ENCODE results near the gene HACD4. TPM values are rescaled to one million over a fixed set of nuclear protein-coding genes. Genes with fewer than 3 reads are reported as not detected.

The HACD4 gene
- total RNA-seq, 2 experiments from 2014 or later, result 4.0 to 4.1 TPM

- ChIA-PET POLR2A (no interaction called here), CTCF (no interaction called here)
- intact Hi-C loops (cut with micrococcal nuclease), result no loop called here
- no peak for DNase-seq
- Mint-ChIP-seq H3K4me1 (ENCODE audit: low read depth) (peaks cover 17% of the 10 kb centered on the region), H3K36me3 (ENCODE audit: low read depth) (no peaks in the 10 kb centered on the region), H3K9me3 (no peaks in the 10 kb centered on the region), H3K4me3 (no peak overlapping the region), H3K27me3 (no peaks in the 10 kb centered on the region), H3K27ac (no peak overlapping the region)
- ATAC-seq, result no peak
- TF ChIP-seq, protein P1, sequence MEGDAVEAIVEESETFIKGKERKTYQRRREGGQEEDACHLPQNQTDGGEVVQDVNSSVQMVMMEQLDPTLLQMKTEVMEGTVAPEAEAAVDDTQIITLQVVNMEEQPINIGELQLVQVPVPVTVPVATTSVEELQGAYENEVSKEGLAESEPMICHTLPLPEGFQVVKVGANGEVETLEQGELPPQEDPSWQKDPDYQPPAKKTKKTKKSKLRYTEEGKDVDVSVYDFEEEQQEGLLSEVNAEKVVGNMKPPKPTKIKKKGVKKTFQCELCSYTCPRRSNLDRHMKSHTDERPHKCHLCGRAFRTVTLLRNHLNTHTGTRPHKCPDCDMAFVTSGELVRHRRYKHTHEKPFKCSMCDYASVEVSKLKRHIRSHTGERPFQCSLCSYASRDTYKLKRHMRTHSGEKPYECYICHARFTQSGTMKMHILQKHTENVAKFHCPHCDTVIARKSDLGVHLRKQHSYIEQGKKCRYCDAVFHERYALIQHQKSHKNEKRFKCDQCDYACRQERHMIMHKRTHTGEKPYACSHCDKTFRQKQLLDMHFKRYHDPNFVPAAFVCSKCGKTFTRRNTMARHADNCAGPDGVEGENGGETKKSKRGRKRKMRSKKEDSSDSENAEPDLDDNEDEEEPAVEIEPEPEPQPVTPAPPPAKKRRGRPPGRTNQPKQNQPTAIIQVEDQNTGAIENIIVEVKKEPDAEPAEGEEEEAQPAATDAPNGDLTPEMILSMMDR (IDR thresholded peaks at IDR 0.05), result no peak
Measured at GRCh38 chr9:21037278-21037677, 5.8 kb upstream of the HACD4 start.

DNA sequence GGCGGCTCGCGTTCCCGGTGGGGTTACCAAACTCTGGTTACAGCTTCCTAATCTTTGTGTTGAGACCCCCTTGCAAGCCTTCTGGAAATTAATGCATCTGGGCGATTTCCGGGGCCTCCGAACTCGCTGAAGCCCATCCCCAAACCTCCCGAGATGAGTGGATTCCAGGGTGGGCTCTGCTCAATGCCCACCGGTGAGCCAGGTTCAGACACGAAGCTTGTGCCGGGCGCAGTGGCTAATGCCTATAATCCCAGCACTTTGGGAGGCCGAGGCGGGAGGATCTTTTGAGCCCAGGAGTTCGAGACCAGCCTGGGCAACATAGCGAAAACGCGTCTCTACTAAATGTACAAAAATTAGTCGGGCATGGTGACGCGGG lies 356 bp upstream of the HACD4 start:
- POLR2A ChIA-PET, result interaction anchor here (0.6 to 2.6 kb wide), 2 partner anchors 65 to 678 kb away, joined by 3 to 12 read pairs; no protein-coding TSS in a partner anchor
- H3K9me3 Mint-ChIP-seq, result no peaks in the 10 kb centered on the region
- DNase-seq (no peak), ATAC-seq (no peak)
- peak overlapping the region; percentile 70 for H3K4me3 Mint-ChIP-seq
- TF ChIP-seq, protein P1 (IDR thresholded peaks at IDR 0.05), result no peak
- peaks cover 22% of the 10 kb centered on the region for H3K4me1 Mint-ChIP-seq (ENCODE audit: low read depth)
- peak overlapping the region; percentile 87 for H3K27ac Mint-ChIP-seq
- CTCF ChIA-PET, result interaction anchor here (1.0 to 2.8 kb wide), 4 partner anchors 30 to 91 kb away, joined by 3 to 21 read pairs (median 4); no protein-coding TSS in a partner anchor
- peaks cover 2% of the 10 kb centered on the region for H3K36me3 Mint-ChIP-seq (ENCODE audit: low read depth)
- intact Hi-C loops (cut with micrococcal nuclease), result loop anchor here (2.0 kb wide), 1 partner anchor 31 kb away; no protein-coding TSS in a partner anchor
- no peaks in the 10 kb centered on the region for H3K27me3 Mint-ChIP-seq

DNA sequence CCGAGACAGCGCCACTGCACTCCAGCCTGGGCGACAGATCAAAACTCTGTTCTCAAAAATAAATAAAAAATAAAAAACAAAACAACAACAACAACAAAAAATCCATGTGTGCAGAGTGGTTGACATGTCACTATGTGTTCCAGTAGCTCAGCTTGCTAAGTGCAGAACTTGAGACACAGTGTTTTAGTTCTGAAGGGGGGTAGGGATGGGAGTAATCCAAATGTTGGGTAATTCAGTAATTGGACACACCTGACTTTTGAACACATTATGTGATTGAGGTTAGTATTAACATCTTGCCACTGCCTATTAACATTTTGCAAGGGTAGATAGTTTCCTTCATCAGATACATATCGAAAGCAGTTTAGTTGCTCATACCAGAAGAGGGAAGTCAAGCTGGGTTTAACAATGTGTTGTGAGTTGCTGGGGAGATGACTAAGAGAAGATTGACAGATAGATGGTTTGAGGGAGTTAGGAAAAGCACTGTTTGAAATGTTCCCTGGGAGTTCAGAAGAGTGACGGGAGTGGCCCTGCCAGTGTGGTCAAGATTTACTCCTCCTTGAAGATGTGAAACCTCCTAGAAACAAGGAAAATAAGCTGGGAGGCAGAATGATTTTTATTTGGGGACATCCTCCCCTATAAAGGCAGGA lies 928 bp downstream of the HACD4 start:
- Mint-ChIP-seq H3K27me3 (no peaks in the 10 kb centered on the region), H3K4me3 (no peak overlapping the region), H3K9me3 (no peaks in the 10 kb centered on the region), H3K27ac (no peak overlapping the region), H3K4me1 (ENCODE audit: low read depth) (peaks cover 28% of the 10 kb centered on the region), H3K36me3 (ENCODE audit: low read depth) (peaks cover 10% of the 10 kb centered on the region)
- ChIA-PET POLR2A (interaction anchor here (1.0 to 2.6 kb wide), 5 partner anchors 11 to 79 kb away, joined by 3 to 12 read pairs (median 3); no protein-coding TSS in a partner anchor), CTCF (interaction anchor here (1.0 to 2.8 kb wide), 5 partner anchors 29 to 89 kb away, joined by 3 to 21 read pairs (median 4); no protein-coding TSS in a partner anchor)
- TF ChIP-seq, protein P1 (IDR thresholded peaks at IDR 0.05), result no peak
- peak; percentile 79 for ATAC-seq
- DNase-seq, result peak; percentile 19
- intact Hi-C loops (cut with micrococcal nuclease), result loop anchor here (2.0 kb wide), 1 partner anchor 30 kb away; no protein-coding TSS in a partner anchor

GRCh38 chr9:21029661-21030060 lies 1.8 kb downstream of the HACD4 start:
- Mint-ChIP-seq H3K27me3 (no peaks in the 10 kb centered on the region), H3K36me3 (ENCODE audit: low read depth) (peaks cover 10% of the 10 kb centered on the region), H3K27ac (no peak overlapping the region), H3K4me3 (no peak overlapping the region), H3K4me1 (ENCODE audit: low read depth) (peaks cover 28% of the 10 kb centered on the region), H3K9me3 (no peaks in the 10 kb centered on the region)
- ChIA-PET POLR2A (no interaction called here), CTCF (interaction anchor here (1.7 kb wide), 1 partner anchor 66 kb away, joined by 4 read pairs; no protein-coding TSS in a partner anchor)
- DNase-seq (no peak), ATAC-seq (no peak)
- TF ChIP-seq, protein P1 (IDR thresholded peaks at IDR 0.05), result no peak
- intact Hi-C loops (cut with micrococcal nuclease), result loop anchor here (2.0 kb wide), 1 partner anchor 29 kb away; no protein-coding TSS in a partner anchor

DNA sequence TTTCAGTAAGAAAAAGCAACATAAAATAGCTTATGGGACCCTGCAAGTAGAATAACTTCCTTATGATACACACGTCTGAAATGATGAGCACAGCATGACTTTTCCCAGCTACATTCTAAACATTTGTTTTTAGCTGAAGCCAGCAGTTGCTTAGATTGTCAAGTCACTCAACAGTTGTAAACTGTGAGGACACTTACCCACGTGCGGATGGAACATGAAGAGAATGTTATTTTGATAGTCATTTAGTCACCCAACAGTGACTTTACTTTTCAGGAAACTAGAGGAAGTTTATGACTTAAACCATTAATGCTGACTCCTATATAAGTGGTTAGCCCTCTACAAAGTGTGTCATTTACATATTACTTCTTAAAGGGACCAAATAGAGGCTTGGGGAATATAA lies 3.0 kb downstream of the HACD4 start:
- Mint-ChIP-seq H3K27me3 (no peaks in the 10 kb centered on the region), H3K4me1 (ENCODE audit: low read depth) (peaks cover 32% of the 10 kb centered on the region), H3K9me3 (no peaks in the 10 kb centered on the region), H3K36me3 (ENCODE audit: low read depth) (peaks cover 17% of the 10 kb centered on the region), H3K4me3 (no peak overlapping the region), H3K27ac (no peak overlapping the region)
- ChIA-PET CTCF (interaction anchor here (0.6 kb wide), 1 partner anchor 32 kb away, joined by 3 read pairs; no protein-coding TSS in a partner anchor), POLR2A (no interaction called here)
- intact Hi-C loops (cut with micrococcal nuclease), result no loop called here
- ATAC-seq, result no peak
- TF ChIP-seq, protein P1 (IDR thresholded peaks at IDR 0.05), result no peak
- no peak for DNase-seq

Data from activated CD8-positive, alpha-beta T cell treated with anti-CD3 and anti-CD28 coated beads for 36 hours (primary cell).